ENCODE results near the gene PPFIA1. TPM values are rescaled to one million over a fixed set of nuclear protein-coding genes. Genes with fewer than 3 reads are reported as not detected.

Gene PPFIA1
- total RNA-seq, 1 experiment from 2014 or later: 86.8 TPM

- H4K20me1 ChIP-seq (ENCODE audit: insufficient read depth): peaks cover 80% of the 10 kb centered on the region
- H2AFZ ChIP-seq: no peak overlapping the region
- H3K9me2 ChIP-seq (ENCODE audit: insufficient read depth): no peaks in the 10 kb centered on the region
- ChIA-PET CTCF (no interaction called here), POLR2A (ENCODE audit: unreplicated experiment) (no interaction called here)
- DNase-seq: no peak
- H3K79me2 ChIP-seq (ENCODE audit: low read depth): no peaks in the 10 kb centered on the region
- intact Hi-C loops (cut with micrococcal nuclease; ENCODE audit: unreplicated experiment): no loop called here
- H3K27ac ChIP-seq: no peak overlapping the region
- no peak overlapping the region for H3K4me2 ChIP-seq
- peaks cover 35% of the 10 kb centered on the region for H3K36me3 ChIP-seq (ENCODE audit: low read depth)
- H3K9me3 ChIP-seq (ENCODE audit: insufficient read depth, low read depth): no peaks in the 10 kb centered on the region
- H3K4me1 ChIP-seq (replicated peaks; ENCODE audit: insufficient read depth): no peaks in the 10 kb centered on the region
- no peak overlapping the region for H3K4me3 ChIP-seq
- peaks cover 7% of the 10 kb centered on the region; the same call in 1 of the 2 replicates for H3F3A ChIP-seq (ENCODE audit: insufficient read depth, low read depth)
- BruUV-seq (replicated peaks): no TSS peak
- no peaks in the 10 kb centered on the region for H3K27me3 ChIP-seq (ENCODE audit: insufficient read depth, low read depth)
- no peak for TF ChIP-seq EZH2 (IDR thresholded peaks at IDR 0.05; ENCODE audit: low read depth)
- TF ChIP-seq, protein P1, sequence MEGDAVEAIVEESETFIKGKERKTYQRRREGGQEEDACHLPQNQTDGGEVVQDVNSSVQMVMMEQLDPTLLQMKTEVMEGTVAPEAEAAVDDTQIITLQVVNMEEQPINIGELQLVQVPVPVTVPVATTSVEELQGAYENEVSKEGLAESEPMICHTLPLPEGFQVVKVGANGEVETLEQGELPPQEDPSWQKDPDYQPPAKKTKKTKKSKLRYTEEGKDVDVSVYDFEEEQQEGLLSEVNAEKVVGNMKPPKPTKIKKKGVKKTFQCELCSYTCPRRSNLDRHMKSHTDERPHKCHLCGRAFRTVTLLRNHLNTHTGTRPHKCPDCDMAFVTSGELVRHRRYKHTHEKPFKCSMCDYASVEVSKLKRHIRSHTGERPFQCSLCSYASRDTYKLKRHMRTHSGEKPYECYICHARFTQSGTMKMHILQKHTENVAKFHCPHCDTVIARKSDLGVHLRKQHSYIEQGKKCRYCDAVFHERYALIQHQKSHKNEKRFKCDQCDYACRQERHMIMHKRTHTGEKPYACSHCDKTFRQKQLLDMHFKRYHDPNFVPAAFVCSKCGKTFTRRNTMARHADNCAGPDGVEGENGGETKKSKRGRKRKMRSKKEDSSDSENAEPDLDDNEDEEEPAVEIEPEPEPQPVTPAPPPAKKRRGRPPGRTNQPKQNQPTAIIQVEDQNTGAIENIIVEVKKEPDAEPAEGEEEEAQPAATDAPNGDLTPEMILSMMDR (conservative IDR thresholded peaks at IDR 0.05): no peak
These were observed 160.4 kb downstream of the PPFIA1 start for GRCh38 chr11:70430671-70431574.

DNA sequence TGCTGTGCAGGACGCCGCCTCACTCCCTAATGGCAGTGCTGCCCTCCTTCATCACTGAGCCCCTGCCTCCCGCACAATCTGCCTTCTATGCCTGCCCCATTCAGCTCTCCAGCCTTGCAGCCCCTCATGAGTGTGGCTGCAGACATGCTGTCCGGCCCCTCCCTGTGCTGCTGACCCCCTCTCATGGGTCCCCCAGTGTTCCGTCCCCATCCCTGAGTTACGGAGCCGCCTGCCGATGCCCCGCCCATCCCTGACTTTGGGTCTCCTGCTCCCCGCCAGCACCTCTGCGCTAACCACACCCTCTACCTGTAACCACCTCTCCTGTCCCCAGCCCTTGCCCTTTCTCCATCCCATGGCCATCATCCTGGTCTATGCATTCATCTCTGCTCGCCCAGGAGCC lies 161.1 kb downstream of the PPFIA1 start:
- Histone ChIP-seq H3K36me3 (ENCODE audit: low read depth) (peaks cover 34% of the 10 kb centered on the region), H3K4me2 (no peak overlapping the region), H3F3A (ENCODE audit: insufficient read depth, low read depth) (peaks cover 7% of the 10 kb centered on the region; the same call in 1 of the 2 replicates), H4K20me1 (ENCODE audit: insufficient read depth) (peaks cover 82% of the 10 kb centered on the region), H3K79me2 (ENCODE audit: low read depth) (no peaks in the 10 kb centered on the region), H3K27ac (no peak overlapping the region), H3K4me3 (no peak overlapping the region), H3K4me1 (replicated peaks; ENCODE audit: insufficient read depth) (no peaks in the 10 kb centered on the region), H3K27me3 (ENCODE audit: insufficient read depth, low read depth) (no peaks in the 10 kb centered on the region), H2AFZ (no peak overlapping the region), H3K9me3 (ENCODE audit: insufficient read depth, low read depth) (no peaks in the 10 kb centered on the region), H3K9me2 (ENCODE audit: insufficient read depth) (no peaks in the 10 kb centered on the region)
- CTCF ChIA-PET: no interaction called here
- no TSS peak for BruUV-seq (replicated peaks)
- DNase-seq: no peak
- TF ChIP-seq, protein P1 (conservative IDR thresholded peaks at IDR 0.05): no peak
- no peak for TF ChIP-seq EZH2 (IDR thresholded peaks at IDR 0.05; ENCODE audit: low read depth)
- intact Hi-C loops (cut with micrococcal nuclease; ENCODE audit: unreplicated experiment): no loop called here
- POLR2A ChIA-PET (ENCODE audit: unreplicated experiment): no interaction called here

- H3F3A ChIP-seq (ENCODE audit: insufficient read depth, low read depth): peaks cover 7% of the 10 kb centered on the region; the same call in 1 of the 2 replicates
- no peak overlapping the region for H2AFZ ChIP-seq
- H3K79me2 ChIP-seq (ENCODE audit: low read depth): no peaks in the 10 kb centered on the region
- peaks cover 34% of the 10 kb centered on the region for H3K36me3 ChIP-seq (ENCODE audit: low read depth)
- no peaks in the 10 kb centered on the region for H3K4me1 ChIP-seq (replicated peaks; ENCODE audit: insufficient read depth)
- no peaks in the 10 kb centered on the region for H3K9me3 ChIP-seq (ENCODE audit: insufficient read depth, low read depth)
- H3K27ac ChIP-seq: no peak overlapping the region
- H3K4me2 ChIP-seq: no peak overlapping the region
- POLR2A ChIA-PET (ENCODE audit: unreplicated experiment): no interaction called here
- intact Hi-C loops (cut with micrococcal nuclease; ENCODE audit: unreplicated experiment): no loop called here
- peaks cover 79% of the 10 kb centered on the region for H4K20me1 ChIP-seq (ENCODE audit: insufficient read depth)
- no TSS peak for BruUV-seq (replicated peaks)
- no peak overlapping the region for H3K4me3 ChIP-seq
- DNase-seq: no peak
- TF ChIP-seq EZH2 (IDR thresholded peaks at IDR 0.05; ENCODE audit: low read depth): no peak
- TF ChIP-seq, protein P1 (conservative IDR thresholded peaks at IDR 0.05): no peak
- H3K9me2 ChIP-seq (ENCODE audit: insufficient read depth): no peaks in the 10 kb centered on the region
- CTCF ChIA-PET: no interaction called here
- no peaks in the 10 kb centered on the region for H3K27me3 ChIP-seq (ENCODE audit: insufficient read depth, low read depth)
These were observed 161.6 kb downstream of the PPFIA1 start for GRCh38 chr11:70432065-70432464.
